GM19193 (cell line): ENCODE measurements around the gene DFFB.
A peak's percentile ranks its signal among the peaks of the same experiment; 100 is the strongest.

Experiments
- POLR2A ChIP-seq: IDR thresholded peaks from 4 replicates; pipeline ENCODE4 v1.6.1; 2011; ENCODE audit not compliant: insufficient read depth, insufficient read length; ENCODE audit errors: extremely low read depth

Gene DFFB, protein sequence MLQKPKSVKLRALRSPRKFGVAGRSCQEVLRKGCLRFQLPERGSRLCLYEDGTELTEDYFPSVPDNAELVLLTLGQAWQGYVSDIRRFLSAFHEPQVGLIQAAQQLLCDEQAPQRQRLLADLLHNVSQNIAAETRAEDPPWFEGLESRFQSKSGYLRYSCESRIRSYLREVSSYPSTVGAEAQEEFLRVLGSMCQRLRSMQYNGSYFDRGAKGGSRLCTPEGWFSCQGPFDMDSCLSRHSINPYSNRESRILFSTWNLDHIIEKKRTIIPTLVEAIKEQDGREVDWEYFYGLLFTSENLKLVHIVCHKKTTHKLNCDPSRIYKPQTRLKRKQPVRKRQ

DNA sequence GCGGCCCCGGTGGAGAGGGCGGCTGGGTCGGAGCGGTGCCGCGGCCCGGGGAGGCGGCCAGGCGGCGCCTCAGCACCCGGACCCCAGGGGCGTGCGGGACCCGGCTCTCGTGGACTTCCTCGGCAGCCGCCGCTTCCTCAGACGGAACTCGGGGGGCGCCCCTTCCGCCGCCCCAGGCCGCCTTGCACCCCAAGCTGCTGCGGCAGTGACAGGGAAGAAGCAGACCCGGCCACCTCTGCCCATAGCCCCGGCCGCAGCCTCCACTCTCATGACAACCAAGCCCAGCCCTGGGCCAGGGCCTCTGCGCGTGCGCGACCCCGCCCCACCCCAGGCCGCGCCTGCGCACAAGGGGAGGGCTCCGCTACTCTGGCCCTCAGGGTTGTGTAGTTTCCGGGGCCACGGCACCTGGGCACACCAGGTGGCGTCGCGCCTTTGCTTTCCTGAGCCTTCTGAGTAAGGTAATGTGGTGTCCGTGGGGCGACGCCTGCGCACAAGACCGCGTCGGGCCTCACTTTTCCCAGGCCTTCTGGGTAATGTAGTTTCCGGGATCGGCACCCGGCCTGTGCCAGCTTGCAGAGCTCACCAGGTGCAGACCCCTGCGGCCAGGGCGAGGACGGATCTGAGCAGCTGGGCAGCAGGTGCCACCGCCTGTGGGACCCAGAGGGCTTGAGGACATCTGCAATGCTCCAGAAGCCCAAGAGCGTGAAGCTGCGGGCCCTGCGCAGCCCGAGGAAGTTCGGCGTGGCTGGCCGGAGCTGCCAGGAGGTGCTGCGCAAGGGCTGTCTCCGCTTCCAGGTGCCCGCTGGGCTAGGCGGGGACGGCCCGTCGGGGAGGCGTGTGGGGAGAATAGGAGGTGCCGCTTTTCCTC is at the start of gene DFFB, which contains the start of gene CEP104:
Gene DFFB (plus strand): TSS at position 554 of the 868 bp plus-strand sequence. CDS start 128 bp downstream, at position 682.
Gene CEP104 (minus strand): TSS at position 289 of the 868 bp plus-strand sequence. CDS start 4,804 bp downstream, outside the sequence.
- peak; percentile 62 for TF ChIP-seq POLR2A

DNA sequence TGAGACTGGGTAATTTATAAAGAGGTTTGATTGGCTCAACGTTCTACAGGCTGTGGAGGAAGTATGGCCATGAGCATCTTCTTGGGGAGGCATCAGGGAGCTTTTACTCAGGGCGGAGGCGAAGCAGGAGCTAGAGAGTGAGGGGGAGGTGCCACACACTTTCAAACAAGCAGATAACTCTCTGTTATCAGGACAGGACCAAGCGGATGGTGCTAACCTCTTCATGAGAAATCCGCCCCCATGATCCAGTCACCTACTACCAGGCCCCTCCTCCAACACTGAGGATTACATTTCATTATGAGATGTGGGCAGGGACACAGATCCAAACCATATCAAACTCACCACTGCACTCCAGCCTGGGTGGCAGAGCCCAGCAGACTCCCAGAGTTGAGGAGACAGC is 49.5 kb upstream of the DFFB start:
- TF ChIP-seq POLR2A, result no peak

DNA sequence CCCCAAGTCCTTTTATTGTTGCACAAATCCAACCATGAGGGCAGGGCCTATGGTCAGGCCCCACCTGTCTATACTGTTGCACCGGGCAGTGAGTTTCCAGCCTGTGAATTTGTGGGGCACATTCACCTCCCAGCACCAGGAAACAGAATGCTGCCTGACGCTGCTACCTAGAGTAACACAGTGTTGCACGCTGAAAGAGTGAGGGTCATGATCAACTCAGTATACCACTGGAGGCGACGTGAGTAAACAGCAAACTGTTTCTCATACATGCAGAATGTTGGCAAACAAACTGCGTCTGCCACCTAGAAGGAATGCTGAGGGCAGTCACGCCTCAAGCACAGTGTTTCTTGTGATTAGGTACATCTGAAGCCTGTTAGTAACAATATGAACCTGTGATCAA is 47.6 kb upstream of the DFFB start:
- TF ChIP-seq POLR2A, result no peak

DNA sequence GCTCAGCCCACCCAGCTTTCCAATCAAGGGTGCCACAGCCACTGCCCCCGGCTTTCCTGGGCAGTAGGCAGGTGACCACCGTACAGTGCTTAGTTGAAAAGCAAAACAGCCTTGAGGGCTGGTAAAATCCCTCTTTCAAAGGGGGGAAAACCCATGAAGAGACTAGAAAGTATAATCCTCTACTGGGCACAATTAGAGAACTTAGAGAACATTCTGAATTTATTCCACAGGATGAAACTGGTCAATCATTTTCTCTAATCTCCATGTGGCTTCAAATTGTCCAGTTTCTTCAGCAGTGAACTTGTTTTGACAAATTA is 45.7 kb upstream of the DFFB start:
- TF ChIP-seq POLR2A, result no peak

DNA sequence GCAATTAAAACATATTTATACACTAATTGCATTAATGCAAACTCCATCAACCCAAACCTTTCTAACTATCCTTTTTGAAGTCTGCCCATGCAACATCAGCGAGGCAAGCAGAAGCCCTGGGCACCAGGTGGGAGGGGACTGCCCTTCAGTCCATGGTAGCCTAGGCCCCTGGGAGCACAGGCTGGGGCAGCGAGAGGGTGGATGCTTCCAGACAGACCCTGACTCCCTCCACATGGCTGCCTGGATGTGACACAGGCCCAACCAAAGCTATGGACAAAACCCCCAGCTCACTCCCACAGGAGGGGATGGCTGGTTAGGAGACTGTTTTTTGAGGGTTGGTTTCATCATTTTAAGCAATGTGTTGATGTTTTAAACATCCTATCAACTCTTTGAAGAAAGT is 43.2 kb upstream of the DFFB start:
- no peak for TF ChIP-seq POLR2A

DNA sequence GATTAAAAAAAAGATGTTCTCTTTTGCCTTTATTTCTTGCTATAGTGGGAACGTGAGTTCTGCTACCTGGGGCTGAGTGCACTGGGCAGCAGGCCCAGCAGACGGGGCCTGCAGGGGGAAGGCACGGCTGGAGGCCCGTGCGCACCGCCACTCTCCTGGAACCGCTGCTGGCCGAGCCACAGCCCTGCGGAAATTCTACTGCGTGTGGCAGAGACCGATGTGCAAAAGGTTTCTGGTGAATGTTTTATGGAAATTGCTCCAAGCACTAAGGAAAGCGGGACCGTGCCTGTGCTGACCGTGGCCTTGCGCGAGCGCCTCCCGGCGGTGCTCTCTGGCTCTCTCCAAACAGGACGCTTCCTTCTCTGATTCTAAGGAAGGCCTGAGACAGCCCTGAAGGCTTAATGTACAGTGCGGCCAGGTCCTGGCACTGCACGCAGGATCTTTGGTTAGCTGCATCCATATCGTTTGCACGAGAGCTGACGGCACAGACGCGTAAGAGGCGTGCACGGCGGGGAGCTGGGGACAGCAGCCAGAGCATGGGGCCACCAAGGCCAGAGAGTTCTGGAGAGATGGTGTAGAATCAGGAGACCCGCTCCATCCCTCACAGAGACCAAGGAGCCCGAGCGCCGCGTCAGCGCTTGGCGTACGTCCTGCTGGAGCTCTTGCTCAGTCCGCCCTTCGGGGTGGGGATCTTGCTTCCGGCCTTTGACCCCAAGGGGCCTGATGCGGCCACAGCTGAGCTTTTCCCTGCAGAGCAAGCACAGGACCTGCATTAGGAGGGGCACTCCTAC is 42.3 kb upstream of the DFFB start:
- no peak for TF ChIP-seq POLR2A

DNA sequence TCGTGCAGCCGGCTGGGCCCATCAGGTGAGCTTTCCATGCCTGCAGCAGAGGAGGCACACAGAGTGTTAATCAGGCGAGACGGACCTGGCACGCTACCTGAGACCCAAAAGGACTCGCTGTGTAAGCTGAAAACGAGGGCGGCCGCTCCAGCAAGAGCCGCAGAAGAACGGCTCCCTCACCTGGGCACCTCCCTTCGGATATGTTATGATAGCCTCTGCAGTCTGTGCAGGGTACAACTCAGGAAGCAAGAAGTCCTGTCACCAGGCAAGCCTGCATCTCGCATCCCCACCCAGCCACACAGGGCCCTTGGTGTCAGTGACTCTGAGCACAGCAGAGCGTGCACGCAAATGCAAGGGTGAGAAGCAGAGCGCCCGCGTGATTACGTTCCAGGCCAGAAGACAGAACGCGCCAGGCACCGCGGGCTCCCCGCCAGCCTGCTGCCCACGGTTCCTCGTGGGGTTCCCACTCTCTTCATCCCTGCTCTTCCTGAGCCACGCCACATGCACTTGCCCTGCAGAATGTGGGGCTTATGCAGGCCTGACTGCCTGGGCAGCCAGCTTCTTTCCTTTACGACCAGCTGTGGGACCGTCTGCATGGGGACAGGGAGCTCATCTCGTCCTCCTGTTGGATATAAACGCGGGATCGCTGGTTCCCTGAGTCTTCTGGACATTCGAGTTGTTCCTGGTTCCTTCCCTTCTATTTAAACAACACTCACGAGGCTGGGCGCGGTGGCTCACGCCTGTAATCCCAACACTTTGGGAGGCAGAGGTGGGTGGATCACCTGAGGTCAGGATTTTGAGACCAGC is 40.7 kb upstream of the DFFB start:
- no peak for TF ChIP-seq POLR2A

DNA sequence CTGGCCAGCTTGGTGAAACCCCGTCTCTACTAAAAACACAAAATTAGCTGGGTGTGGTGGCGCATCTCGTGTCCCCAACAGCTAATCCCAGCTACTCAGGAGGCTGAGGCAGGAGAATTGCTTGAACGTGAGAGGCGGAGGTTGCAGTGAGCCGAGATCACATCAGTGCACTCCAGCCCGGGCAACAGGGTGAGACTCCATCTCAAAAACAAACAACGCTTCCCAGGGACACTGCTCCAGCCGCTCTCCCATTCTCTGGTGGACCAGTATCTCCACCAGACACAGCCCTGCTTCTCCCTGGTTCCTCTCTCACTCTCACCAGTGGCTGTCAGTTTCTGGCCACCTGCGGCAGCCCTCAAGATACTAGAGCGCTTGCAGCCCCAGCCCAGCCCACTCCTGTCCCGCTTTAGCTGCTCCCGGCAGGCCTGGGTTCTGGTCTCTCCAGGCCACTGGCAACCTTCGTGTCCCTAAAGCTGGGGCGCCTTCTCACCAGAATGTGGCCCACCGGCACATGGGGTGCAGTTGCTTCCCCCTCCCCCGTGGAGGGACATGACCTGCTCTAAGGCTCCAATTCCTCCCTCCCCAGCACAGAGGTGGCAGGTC is 40.0 kb upstream of the DFFB start:
- no peak for TF ChIP-seq POLR2A

DNA sequence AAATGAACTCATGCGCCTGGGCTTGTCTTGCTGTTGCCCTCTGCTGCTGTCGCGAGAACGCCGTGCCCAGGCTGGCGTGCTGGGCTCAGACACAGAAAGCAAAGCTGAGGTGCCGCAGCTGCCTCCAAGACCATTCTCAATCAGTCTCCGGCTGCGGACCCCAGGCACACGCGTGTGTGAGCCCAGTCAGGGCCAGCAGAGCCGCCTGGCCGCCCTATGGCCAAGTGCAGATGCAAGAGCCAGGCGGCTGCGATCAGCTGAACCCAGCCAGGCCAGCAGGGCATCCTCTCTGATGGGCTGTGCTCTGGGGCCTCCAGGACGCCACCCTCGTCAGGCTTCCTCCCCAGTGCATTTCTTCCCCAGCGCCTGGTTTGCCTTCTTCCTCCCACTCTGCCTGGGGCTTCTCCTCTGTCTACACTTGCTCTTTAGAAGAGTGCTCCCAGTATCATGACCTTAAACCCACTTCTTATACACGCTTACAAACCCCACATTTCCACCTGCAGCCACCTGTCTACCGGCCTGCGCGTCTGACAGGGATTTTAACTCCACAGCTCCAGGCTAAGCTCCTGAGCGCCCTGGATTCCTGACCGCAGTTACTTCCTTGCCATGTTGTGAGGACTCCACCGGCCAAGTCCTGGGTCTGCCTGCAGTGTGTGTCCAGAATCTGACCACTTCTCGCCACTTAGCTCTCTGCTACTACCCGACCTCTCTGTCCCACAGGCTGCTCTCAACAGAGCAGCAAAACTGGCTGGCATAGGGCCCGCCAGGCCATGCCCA is 39.3 kb upstream of the DFFB start:
- TF ChIP-seq POLR2A, result no peak

DNA sequence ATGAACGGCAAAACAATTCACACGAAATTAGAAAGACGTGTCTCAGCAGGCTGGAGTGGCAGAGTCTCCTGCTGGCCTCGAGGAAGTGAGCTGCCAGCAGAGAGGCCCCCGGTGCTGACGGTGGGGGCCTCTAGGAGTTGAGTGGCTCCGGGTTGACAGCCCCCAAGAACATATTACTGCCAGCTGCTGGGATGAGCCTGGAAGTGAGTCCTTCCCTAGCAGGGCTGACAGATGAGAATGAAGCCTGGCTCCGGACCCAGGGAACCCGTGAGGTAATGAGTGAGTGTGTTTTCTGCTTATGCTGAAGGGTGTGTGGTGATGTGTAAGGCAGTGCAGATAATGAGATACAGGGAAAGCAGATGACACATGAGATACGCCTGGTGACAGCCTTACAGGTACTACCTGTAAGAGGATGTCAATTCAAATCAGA is 37.5 kb upstream of the DFFB start:
- no peak for TF ChIP-seq POLR2A

DNA sequence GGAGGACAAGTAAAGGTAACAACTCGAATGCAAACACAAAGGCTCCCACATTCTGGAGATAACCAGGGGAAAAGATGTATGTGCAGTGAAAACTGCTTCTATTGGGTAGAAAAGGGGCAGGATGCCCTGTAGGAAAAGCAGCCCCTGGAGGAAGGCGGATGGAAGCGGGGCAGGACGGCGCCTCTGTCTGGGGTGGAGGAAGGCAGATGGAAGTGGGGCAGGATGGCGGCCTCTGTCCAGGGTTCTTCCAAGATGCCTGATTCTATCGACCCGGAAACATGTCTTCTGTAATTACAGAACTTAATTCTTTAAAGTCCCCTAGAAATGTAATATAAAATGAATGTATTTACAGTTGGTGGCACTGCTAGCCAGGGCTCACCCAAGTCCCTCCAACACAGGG is 37.0 kb upstream of the DFFB start:
- no peak for TF ChIP-seq POLR2A

DNA sequence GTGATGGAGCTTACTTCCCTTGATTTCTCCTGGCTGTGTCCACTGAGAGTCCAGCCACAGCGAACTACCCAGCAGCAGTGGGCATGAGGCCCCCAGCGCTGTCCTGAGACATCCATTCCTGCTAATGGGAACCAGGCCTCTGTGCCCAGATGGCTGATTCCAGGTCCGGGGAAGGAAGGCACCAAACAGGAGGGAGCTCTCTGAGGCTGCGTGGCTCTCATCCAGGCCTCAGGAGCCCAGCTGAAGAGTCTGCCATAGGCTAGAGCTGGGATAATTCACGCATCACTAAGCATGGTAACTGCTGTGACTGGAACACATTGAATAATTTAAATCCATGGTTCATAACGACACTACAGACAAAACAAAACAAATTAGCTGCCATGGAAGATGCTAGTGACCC is 36.3 kb upstream of the DFFB start:
- no peak for TF ChIP-seq POLR2A

DNA sequence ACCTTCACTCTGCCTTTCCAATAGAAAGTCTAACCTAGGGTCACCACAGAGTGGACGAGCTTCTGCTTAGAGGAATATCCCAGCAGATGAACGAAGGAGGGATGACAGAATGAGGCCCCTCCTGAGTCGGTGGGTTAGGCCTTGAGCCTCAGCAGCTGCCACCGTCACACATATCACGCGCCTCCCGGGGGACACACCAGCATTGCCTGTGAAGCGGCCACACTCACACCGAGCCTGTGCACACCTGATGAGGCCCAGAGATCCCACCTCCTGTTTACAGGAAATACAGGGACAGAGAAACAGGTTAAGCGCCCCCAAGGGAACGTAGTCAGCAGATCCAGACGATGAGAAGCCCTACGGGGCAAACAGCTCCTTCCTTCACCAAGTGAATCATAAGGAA is 35.8 kb upstream of the DFFB start:
- TF ChIP-seq POLR2A, result no peak
